Activated naive CD4-positive, alpha-beta T cell treated with anti-CD3 and anti-CD28 coated beads, Interleukin-2, amount 10 ng/mL, durations not matched to agents 7 days and 5 days (primary cell): Measurements from ENCODE around the gene NISCH.

Experiments
- CTCF ChIA-PET: fragments of 350-600 bp; sonication (Branson Sonifier 250); formaldehyde crosslinking; loops from one replicate; lab custom pipeline; 2021; ENCODE audit warnings: antibody characterized with exemption; lab: Charles Lee
- DNase-seq: peaks from one replicate; pipeline ENCODE4 v3.0.0-alpha.2; 2020
- H3K27ac Mint-ChIP-seq: one replicate; pipeline ENCODE4 v1.8.0; 2021; ENCODE audit warnings: mild to moderate bottlenecking, moderate library complexity, mixed read lengths
- H3K27me3 Mint-ChIP-seq: one replicate; pipeline ENCODE4 v1.8.0; 2021; ENCODE audit warnings: mild to moderate bottlenecking, mixed read lengths
- H3K36me3 Mint-ChIP-seq: one replicate; pipeline ENCODE4 v1.8.0; 2021; ENCODE audit warnings: mixed read lengths
- H3K4me1 Mint-ChIP-seq: one replicate; pipeline ENCODE4 v1.8.0; 2021; ENCODE audit warnings: mixed read lengths
- H3K4me3 Mint-ChIP-seq: one replicate; pipeline ENCODE4 v1.8.0; 2021; ENCODE audit warnings: mild to moderate bottlenecking, moderate library complexity, mixed read lengths
- H3K9me3 Mint-ChIP-seq: one replicate; pipeline ENCODE4 v1.8.0; 2021; ENCODE audit warnings: mixed read lengths

NISCH gene

GRCh38 chr3:52447512-52448355 lies 7.7 kb upstream of the NISCH start:
- Mint-ChIP-seq H3K27me3 (peaks cover 8% of the 10 kb centered on the region), H3K4me1 (peaks cover 13% of the 10 kb centered on the region), H3K9me3 (no peaks in the 10 kb centered on the region), H3K36me3 (no peaks in the 10 kb centered on the region), H3K4me3 (no peak overlapping the region), H3K27ac (no peak overlapping the region)
- CTCF ChIA-PET, result interaction anchor here (0.7 to 6.6 kb wide), 17 partner anchors 9 to 228 kb away, joined by 3 to 69 read pairs (median 5); partner anchors contain the start of gene NISCH
- DNase-seq, result no peak

- Mint-ChIP-seq H3K27me3 (no peaks in the 10 kb centered on the region), H3K36me3 (no peaks in the 10 kb centered on the region), H3K4me1 (peaks cover 22% of the 10 kb centered on the region), H3K9me3 (no peaks in the 10 kb centered on the region), H3K4me3 (no peak overlapping the region), H3K27ac (no peak overlapping the region)
- CTCF ChIA-PET, result interaction anchor here (6.6 kb wide), 1 partner anchor 23 kb away, joined by 69 read pairs; no protein-coding TSS in a partner anchor
- DNase-seq, result no peak
These were observed 4.7 kb upstream of the NISCH start for GRCh38 chr3:52450489-52451236.

GRCh38 chr3:52451237-52452083 lies 3.9 kb upstream of the NISCH start:
- Mint-ChIP-seq H3K4me3 (no peak overlapping the region), H3K27ac (no peak overlapping the region), H3K4me1 (peaks cover 27% of the 10 kb centered on the region), H3K9me3 (no peaks in the 10 kb centered on the region), H3K36me3 (peaks cover 3% of the 10 kb centered on the region), H3K27me3 (no peaks in the 10 kb centered on the region)
- DNase-seq, result no peak
- CTCF ChIA-PET, result no interaction called here

- Mint-ChIP-seq H3K27ac (no peak overlapping the region), H3K4me3 (no peak overlapping the region)
These were observed 3.3 kb upstream of the NISCH start for GRCh38 chr3:52452126-52452525.

GRCh38 chr3:52452570-52453221 lies 2.7 kb upstream of the NISCH start:
- no peaks in the 10 kb centered on the region for H3K9me3 Mint-ChIP-seq
- no peak overlapping the region for H3K27ac Mint-ChIP-seq
- CTCF ChIA-PET, result interaction anchor here (0.7 to 1.9 kb wide), 3 partner anchors 8 to 222 kb away, joined by 3 to 6 read pairs (median 5); partner anchors contain the start of gene SEMA3G

More at GRCh38 chr3:52452126-52452525, 3.3 kb upstream of the NISCH start:
- Mint-ChIP-seq H3K9me3 (no peaks in the 10 kb centered on the region), H3K27me3 (no peaks in the 10 kb centered on the region), H3K4me1 (peaks cover 31% of the 10 kb centered on the region), H3K36me3 (peaks cover 5% of the 10 kb centered on the region)
- no peak for DNase-seq
- CTCF ChIA-PET, result no interaction called here

GRCh38 chr3:52453496-52454249 lies 1.7 kb upstream of the NISCH start, which contains the start of gene TNNC1:
Gene TNNC1 (minus strand): TSS chr3:52454041. CDS start chr3:52454015, 26 bp downstream.
- DNase-seq, result no peak
- no peaks in the 10 kb centered on the region for H3K9me3 Mint-ChIP-seq
- H3K4me1 Mint-ChIP-seq, result peaks cover 42% of the 10 kb centered on the region
- H3K27ac Mint-ChIP-seq, result peak within 1 kb of the TSS; percentile 91
- CTCF ChIA-PET, result interaction anchor here (1.4 to 1.9 kb wide), 2 partner anchors 9 to 41 kb away, joined by 5 to 6 read pairs; partner anchors contain the start of gene SEMA3G
- H3K36me3 Mint-ChIP-seq, result peaks cover 19% of the 10 kb centered on the region
- peak within 1 kb of the TSS; percentile 85 for H3K4me3 Mint-ChIP-seq
- H3K27me3 Mint-ChIP-seq, result no peaks in the 10 kb centered on the region

More at GRCh38 chr3:52452570-52453221, 2.7 kb upstream of the NISCH start:
- Mint-ChIP-seq H3K4me1 (peaks cover 35% of the 10 kb centered on the region), H3K4me3 (no peak overlapping the region), H3K27me3 (no peaks in the 10 kb centered on the region), H3K36me3 (peaks cover 10% of the 10 kb centered on the region)
- no peak for DNase-seq

GRCh38 chr3:52454250-52454937 lies 1.0 kb upstream of the NISCH start:
- Mint-ChIP-seq H3K27me3 (no peaks in the 10 kb centered on the region), H3K4me1 (peaks cover 42% of the 10 kb centered on the region), H3K4me3 (peak overlapping the region; percentile 85), H3K9me3 (no peaks in the 10 kb centered on the region), H3K27ac (peak overlapping the region; percentile 91), H3K36me3 (peaks cover 24% of the 10 kb centered on the region)
- CTCF ChIA-PET, result interaction anchor here (1.9 kb wide), 1 partner anchor 9 kb away, joined by 5 read pairs; the partner anchor contains the start of gene SEMA3G
- DNase-seq, result no peak

- no peaks in the 10 kb centered on the region for H3K9me3 Mint-ChIP-seq
- no peak for DNase-seq
- CTCF ChIA-PET, result interaction anchor here (1.9 kb wide), 1 partner anchor 10 kb away, joined by 5 read pairs; the partner anchor contains the start of gene SEMA3G
- peaks cover 42% of the 10 kb centered on the region for H3K4me1 Mint-ChIP-seq
- H3K4me3 Mint-ChIP-seq, result peak overlapping the region; percentile 85
- H3K27ac Mint-ChIP-seq, result peak overlapping the region; percentile 91
- H3K27me3 Mint-ChIP-seq, result no peaks in the 10 kb centered on the region
- H3K36me3 Mint-ChIP-seq, result peaks cover 24% of the 10 kb centered on the region
These were observed 494 bp upstream of the NISCH start for GRCh38 chr3:52454938-52455282.

- Mint-ChIP-seq H3K4me1 (peaks cover 42% of the 10 kb centered on the region), H3K36me3 (peaks cover 28% of the 10 kb centered on the region), H3K4me3 (peak overlapping the region; percentile 85), H3K27me3 (no peaks in the 10 kb centered on the region), H3K27ac (peak overlapping the region; percentile 91), H3K9me3 (no peaks in the 10 kb centered on the region)
- CTCF ChIA-PET, result interaction anchor here (4.1 kb wide), 1 partner anchor 9 kb away, joined by 25 read pairs; the partner anchor contains the start of gene SEMA3G
- DNase-seq, result no peak
These were observed 880 bp downstream of the NISCH start for GRCh38 chr3:52456169-52456799.

- Mint-ChIP-seq H3K27me3 (no peaks in the 10 kb centered on the region), H3K36me3 (peaks cover 28% of the 10 kb centered on the region), H3K27ac (peak overlapping the region; percentile 91), H3K9me3 (no peaks in the 10 kb centered on the region), H3K4me1 (peaks cover 42% of the 10 kb centered on the region), H3K4me3 (peak overlapping the region; percentile 85)
- CTCF ChIA-PET, result interaction anchor here (1.3 to 4.1 kb wide), 2 partner anchors 10 to 26 kb away, joined by 3 to 25 read pairs; partner anchors contain the start of gene SEMA3G
- DNase-seq, result no peak
These were observed 1.4 kb downstream of the NISCH start for GRCh38 chr3:52456800-52457183.

GRCh38 chr3:52458031-52458760 lies 2.8 kb downstream of the NISCH start:
- Mint-ChIP-seq H3K9me3 (no peaks in the 10 kb centered on the region), H3K27ac (no peak overlapping the region), H3K36me3 (peaks cover 30% of the 10 kb centered on the region), H3K4me3 (no peak overlapping the region), H3K4me1 (peaks cover 45% of the 10 kb centered on the region), H3K27me3 (no peaks in the 10 kb centered on the region)
- CTCF ChIA-PET, result interaction anchor here (1.0 to 4.1 kb wide), 4 partner anchors 11 to 46 kb away, joined by 3 to 25 read pairs (median 4); partner anchors contain the start of gene SEMA3G
- DNase-seq, result no peak
